Endothelial cell of hepatic sinusoid (primary cell): Measurements from ENCODE around the gene MACO1.

Experiments used
- in situ Hi-C: cut with HindIII; loops from 2 replicates; pipeline ENCODE4 v1.10.0; 2017; ENCODE audit warnings: low sequenced_read_pairs

The MACO1 gene

DNA sequence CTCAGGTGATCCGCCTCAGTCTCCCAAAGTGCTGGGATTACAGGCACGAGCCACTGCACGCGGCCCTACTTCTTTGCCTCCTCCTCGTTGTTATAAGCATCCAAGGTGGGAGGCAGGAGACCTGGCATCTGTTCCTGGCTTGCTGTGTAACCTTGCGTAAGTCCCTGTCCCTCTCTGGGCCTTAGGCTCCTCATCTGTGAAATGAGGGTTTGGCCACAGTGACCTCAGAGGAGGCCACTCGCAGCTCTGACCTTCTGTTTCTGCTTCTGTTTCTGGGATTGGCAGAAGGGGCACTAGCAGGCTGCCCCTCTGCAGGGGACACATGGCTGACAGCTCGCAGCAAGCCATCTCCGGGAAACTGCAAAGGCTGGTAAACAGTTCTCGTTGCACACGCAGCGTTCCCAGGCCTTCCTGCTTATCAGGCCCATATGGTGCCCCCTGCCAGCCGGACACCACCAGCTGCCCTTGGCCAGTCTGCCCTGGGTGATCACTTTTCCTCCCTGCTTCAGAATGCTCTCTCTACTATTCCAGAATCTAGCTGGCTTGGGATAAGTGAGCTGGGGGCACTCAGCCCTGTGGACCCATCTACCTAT is 110.1 kb downstream of the MACO1 start:
- in situ Hi-C loops: no loop called here

DNA sequence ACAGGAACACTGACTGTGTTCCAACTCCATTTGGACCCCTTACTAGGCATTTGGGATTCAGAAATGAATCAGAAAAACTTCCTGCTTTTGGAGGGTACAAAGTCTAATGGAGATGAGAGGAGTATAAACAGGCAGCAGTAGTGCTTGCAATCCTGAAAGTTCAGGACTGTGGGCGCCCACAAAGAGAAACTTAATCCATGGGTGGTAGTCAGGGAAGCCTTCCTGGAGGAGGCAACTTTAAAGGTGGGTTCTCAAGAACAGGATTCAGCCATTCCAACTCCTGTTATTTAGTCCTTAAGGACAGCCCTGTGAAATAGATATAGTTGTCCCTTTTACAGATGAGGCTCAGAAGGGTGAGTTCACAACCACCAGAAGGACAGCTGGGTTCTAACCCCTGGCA is 110.7 kb downstream of the MACO1 start:
- in situ Hi-C loops: no loop called here

DNA sequence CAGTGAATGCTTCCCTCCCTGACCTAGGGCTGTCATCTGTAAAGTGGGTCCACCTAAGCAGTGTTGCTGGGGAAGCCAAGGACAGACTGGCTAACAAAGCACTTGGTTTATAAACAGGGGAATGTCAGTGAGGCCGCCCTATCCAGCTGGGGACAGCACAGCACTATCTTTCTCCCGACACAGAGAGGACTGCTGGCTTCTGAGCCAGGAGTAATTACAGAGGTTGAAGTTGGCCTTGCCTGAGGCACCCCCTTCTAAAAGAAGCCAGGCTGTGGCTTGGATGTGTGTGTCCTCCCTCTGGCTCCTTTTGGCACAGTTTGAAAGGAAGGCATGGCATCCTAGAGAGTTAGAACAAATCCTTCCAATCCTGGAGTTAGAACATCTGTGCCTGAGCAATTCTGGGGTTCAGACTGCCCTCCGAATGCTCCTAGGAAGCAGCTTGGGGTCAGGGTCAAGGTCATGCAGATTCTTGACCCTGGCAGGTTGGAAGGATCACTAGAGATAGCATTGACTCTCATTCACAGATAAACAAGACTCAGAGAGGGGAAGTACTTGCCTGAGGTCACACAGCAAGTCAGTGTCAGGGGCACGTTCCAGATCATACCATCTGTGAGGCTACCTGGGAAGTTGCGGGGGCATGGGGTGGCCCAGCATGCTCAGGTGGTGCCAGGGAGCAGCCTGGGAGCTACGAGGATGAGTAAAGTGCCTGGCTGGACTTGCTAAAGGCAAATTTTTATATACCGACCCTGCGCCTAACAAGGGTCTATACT is 111.4 kb downstream of the MACO1 start:
- in situ Hi-C loops: no loop called here

DNA sequence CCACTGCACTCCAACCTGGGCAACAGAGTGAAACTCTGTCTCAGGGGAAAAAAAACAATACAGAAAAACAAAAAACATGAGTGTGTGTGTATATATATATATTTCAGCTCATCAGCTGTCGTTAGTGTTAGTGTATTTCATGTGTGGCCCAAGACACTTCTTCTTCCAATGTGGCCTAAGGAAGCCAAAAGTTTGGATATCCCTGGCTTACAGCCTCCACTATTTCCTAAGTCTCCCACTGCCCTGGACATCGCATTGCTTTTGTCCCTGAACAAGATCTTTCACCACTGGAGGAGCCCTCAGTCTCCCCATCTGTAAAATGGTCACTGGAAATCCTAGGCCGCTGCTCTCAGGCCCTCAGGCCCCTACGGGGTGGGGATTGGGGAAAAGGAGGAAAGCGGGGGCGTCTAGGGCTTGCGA is 112.3 kb downstream of the MACO1 start:
- in situ Hi-C loops: no loop called here

DNA sequence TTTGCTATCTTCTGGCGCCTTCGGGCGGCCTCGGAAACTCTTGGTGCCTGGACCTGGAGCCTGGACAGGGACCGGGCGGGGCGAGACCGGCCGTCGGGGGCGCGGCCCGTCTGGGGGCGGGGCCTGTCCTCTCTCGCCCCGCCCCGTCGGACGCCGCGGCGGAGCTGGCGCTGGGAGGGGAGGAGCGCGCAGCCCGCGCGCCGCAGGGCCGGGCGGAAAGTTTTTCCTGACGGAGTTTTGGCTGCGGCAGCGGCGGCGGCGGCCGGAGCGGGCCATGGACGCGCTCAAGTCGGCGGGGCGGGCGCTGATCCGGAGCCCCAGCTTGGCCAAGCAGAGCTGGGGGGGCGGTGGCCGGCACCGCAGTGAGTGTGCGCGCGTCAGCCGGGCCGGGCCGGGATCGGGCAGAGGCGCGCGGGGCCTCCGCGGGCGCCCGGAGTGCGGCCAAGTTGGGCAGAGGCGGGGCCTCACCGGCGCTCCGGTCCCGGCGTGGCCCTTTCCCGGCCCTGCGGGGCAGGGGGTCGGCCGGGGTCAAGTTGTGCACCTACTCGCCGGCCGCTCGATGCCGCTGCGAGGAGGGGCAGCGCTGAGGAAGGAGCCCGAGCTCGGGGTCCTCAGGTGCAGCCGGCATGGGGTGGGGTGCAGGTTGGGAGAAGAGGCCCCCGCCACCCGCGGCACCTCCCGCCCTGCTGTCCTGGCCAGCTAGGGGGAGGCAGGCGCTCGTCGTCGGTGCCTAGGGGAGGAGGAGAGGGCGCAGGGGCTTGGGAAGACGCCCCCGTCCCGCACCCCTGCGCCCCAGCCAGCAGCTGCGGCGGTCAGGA is 112.9 kb downstream of the MACO1 start, which contains the start of gene LDLRAP1:
Gene LDLRAP1 (plus strand): TSS at position 182 of the 818 bp plus-strand sequence. CDS start 93 bp downstream, at position 275.
- in situ Hi-C loops: no loop called here

DNA sequence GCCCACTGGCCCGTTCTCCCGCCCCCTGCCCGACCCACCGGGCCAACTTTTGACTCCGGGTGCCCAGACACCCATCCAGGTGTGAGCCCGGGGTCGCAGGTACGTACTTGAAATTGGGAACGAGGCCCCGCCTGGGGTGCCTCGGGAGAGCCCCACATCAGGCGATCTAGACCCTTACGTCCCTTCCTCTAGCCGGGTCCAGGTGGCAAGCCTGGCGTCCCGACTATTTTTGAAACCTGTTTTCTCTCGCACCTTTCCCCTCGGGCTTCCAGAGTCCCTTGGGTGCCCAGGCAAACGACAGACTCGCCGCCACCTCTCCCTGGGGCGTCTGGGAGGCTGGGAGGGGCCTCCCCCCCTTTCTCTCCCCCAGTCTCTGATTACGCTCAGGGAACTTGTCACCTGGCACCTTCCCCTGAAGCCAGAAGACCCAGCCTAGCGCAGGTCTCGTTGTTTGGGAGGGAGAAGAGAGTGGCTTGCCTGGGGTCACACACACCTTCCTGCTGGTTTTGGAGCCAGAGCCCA is 113.6 kb downstream of the MACO1 start:
- in situ Hi-C loops: no loop called here

DNA sequence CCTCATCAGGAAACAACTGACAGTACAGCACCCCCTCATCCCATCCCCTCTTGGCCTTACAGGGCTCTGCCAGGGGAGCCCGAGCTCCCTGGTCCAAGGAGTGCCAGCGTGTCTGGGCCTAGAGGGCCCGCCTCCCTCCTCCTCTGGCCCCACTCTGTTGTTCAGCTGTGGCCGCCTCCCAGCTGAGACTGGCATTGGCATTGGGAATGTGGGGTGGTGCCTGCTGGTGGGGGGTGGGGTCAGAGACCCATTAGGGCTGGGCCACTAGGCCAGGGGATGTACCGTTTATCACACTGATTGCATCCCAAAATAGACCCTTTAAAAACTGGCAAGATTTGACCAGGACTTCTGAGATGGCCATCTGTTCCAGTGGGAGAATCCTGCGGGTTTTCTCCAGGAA is 114.1 kb downstream of the MACO1 start:
- in situ Hi-C loops: no loop called here

DNA sequence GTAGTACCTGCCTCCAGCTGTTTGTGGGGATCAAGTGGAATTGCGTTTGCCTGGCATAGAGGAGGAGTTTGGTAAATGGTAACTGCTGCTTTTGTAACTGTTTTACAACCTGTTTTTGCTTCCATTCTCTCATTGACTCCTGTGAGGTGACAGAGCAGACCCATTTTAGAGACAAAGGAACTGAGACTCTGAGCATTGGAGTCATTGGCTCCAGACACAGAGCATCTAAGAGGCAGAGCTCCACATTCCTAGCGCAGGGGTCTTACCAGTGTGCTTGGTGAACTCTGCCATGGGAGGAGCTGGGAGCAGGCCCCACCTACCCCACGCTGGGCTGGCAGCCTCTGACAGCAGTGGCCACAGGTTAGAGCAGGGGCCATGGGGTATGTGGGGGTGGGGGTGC is 115.1 kb downstream of the MACO1 start:
- in situ Hi-C loops: no loop called here

DNA sequence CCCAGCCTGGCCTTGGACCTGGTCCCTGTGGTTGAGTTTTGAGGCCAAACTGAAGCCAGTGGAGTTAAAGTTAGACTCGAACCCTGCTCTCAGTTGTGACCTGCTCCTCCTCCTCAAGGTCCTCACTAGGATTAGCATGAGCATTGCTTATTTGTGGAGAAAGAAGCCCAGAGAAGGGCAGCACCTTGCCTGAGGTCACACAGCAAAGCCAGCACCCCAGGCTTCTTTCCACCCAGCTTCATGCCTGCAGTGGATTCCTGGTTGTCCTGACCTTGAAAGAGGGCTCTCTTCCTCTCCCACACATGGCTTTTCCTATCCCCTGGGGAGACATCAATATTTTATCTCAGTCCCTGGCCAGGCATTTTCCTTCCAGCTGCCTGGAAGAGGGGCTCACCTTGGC is 115.5 kb downstream of the MACO1 start:
- in situ Hi-C loops: no loop called here

DNA sequence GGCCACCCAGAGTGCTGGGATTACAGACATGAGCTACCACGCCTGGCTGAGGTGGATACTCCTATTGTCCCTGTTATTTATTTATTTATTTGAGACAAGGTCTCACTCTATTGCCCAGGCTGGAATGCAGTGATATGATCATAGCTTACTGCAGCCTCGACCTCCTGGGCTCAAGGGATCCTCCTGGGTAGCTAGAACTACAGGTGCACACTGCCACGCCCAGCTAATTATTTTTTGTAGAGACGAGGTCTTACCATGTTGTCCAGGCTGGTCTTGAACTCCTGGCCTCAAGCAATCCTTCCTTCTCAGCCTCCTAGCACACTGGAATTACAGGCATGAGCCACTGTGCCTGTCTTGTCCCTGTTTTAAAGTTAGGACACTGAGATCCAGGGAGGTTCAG is 117.9 kb downstream of the MACO1 start:
- in situ Hi-C loops: no loop called here

DNA sequence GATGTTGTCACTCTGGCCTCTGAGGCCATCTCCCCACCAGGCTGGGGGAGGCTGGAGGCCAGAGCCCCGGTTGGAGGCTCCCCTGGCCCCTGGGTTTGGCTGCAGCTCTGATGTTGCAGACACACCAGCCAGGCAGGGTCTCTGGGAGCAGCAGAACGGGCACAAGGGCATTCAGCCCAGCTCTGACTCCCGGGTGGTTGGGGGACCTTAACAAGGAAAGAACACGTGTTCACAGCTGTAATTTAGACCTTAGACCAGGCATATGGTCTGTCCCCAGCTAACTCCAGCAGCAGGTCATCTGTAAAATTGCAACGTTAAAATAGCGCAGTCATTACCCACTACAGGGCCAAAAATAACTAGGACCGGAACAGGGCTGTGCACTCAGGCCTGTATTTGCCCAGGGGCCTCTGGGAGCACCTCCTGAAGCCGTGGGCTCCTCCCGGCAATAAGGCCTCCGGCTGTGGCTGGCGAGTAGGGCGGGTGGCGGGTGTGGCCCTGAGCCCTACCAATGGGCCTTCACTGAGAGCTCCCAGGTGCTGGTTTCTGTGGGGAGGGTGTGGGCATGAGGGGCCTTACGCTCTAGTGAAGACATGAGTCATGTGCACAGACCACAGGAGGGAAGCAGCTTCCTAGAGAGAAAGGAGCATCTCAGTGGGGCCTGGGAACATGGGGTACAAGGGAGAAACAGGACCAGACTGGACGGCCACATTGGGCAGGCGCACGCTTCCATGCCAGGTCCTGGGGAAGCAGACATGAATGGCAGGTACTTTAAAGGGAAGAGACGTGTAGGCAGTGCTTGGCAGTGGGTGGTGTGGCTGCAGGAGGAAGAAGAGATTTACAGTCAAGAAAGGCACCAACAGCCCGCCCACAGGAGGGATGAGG is 118.8 kb downstream of the MACO1 start:
- in situ Hi-C loops: no loop called here
